22Rv1 (cell line): ENCODE measurements around the gene SEC14L3.

ENCODE experiments used
- ZFX ChIP-seq: fragments of 450-650 bp; IDR thresholded peaks from 2 replicates; pipeline ENCODE4 v1.6.1; 2017; ENCODE audit warnings: antibody characterized with exemption, borderline replicate concordance
- TF ChIP-seq, protein P1 (sequence below): fragments of 450-650 bp; IDR thresholded peaks from 2 replicates; pipeline ENCODE4 v1.5.1; 2017; ENCODE audit warnings: mild to moderate bottlenecking

DNA sequence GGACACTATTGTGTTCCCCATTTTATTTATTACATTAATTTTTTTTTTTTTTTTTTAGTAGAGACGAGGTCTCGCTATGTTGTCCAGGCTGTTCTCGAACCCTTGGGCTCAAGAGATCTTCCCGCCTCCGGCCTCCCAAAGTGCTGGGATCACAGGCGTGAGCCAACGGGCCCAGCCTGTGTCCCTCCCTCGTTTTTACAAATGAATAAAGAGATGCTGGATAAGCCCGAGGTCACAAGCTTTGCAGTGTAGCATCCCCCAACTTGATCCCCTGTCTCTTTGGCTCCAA lies 46.5 kb downstream of the SEC14L3 start:
- TF ChIP-seq, protein P1, sequence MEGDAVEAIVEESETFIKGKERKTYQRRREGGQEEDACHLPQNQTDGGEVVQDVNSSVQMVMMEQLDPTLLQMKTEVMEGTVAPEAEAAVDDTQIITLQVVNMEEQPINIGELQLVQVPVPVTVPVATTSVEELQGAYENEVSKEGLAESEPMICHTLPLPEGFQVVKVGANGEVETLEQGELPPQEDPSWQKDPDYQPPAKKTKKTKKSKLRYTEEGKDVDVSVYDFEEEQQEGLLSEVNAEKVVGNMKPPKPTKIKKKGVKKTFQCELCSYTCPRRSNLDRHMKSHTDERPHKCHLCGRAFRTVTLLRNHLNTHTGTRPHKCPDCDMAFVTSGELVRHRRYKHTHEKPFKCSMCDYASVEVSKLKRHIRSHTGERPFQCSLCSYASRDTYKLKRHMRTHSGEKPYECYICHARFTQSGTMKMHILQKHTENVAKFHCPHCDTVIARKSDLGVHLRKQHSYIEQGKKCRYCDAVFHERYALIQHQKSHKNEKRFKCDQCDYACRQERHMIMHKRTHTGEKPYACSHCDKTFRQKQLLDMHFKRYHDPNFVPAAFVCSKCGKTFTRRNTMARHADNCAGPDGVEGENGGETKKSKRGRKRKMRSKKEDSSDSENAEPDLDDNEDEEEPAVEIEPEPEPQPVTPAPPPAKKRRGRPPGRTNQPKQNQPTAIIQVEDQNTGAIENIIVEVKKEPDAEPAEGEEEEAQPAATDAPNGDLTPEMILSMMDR: no peak
- no peak for TF ChIP-seq ZFX
